ENCODE data around the gene SVIL.

Gene SVIL

DNA sequence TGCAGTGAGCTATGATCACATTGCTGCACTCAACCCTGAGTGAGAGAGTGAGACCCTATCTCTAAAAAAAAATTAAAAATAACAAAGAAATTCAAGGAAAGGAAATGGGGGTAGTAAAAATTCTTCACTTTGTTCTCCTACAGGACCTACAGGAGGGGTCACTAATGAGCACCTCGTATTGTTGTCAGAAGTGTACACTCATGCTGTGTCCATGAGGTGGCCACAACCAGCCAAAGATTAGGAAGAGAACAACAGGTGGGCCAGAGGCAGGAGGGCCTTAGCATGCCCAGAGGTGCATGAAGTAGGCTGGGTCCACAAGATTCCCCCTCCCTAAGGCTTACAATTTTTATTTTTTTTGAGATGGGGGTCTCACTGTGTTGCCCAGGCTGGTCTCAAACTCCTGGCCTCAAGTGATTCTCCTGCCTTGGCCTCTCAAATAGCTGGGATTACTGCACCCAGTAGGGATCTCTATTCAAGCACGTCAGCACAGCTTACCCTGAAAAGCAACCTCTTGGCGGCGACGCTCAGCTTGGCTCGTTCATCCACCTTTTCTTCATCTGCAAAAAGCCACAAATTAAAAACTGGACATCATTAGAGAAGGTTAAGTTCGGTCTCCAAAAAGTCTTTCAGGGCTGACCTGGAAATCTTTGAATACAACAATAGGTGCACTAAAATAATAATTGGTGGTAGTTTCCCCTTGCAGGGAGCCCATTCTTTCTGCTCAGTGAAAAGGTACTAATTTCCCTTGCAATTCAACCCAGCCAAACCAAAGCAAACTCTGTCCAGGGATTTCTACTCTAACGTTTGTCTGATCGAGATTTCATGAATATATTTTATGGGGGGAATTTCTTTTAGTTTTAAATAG, 104.4 kb downstream of the SVIL start:
- H3K27ac ChIP-seq: no peak overlapping the region
- TF ChIP-seq, protein P1, sequence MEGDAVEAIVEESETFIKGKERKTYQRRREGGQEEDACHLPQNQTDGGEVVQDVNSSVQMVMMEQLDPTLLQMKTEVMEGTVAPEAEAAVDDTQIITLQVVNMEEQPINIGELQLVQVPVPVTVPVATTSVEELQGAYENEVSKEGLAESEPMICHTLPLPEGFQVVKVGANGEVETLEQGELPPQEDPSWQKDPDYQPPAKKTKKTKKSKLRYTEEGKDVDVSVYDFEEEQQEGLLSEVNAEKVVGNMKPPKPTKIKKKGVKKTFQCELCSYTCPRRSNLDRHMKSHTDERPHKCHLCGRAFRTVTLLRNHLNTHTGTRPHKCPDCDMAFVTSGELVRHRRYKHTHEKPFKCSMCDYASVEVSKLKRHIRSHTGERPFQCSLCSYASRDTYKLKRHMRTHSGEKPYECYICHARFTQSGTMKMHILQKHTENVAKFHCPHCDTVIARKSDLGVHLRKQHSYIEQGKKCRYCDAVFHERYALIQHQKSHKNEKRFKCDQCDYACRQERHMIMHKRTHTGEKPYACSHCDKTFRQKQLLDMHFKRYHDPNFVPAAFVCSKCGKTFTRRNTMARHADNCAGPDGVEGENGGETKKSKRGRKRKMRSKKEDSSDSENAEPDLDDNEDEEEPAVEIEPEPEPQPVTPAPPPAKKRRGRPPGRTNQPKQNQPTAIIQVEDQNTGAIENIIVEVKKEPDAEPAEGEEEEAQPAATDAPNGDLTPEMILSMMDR (conservative IDR thresholded peaks at IDR 0.05): no peak
- no peak for TF ChIP-seq ZFX (IDR thresholded peaks at IDR 0.05)

DNA sequence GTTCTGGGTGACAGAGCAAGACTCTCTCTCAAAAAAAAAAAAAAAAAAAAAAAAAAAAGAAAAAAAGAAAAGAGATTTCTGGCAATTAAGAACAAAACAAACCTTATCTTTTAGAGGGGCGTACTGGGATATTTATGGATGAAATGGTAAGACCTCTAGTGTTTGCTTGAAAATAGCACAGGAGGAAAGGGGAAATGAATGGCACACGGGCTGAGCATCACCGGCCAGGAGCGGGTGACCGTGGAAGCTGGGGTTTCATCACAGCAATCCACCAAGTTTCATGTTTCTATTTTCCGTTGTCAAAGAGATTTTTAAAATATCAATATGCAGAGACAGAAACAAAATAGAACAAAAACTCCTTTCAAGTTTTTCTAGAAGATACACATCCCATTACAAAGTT, 105.6 kb downstream of the SVIL start:
- H3K27ac ChIP-seq: no peak overlapping the region
- TF ChIP-seq, protein P1 (conservative IDR thresholded peaks at IDR 0.05): no peak

DNA sequence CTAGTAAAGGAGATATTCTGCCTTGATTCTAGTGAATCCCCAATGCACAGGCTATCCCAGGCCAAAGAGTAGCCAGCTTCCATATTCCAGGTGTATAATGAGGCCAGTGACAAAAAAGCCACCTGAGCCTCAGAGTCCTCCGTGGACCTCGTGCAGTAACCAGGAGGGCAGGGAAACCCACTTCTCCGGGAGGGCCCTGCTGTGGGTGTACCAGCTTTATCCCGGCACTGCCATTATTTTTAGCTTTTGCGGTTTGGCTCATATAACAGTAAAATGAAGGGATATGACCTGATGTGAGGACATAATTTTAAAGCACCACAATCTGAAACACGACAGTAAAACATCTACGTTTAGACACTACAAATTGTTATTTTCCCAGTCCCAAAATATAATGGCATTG, 109.0 kb downstream of the SVIL start:
- TF ChIP-seq, protein P1 (conservative IDR thresholded peaks at IDR 0.05): no peak
- no peak for TF ChIP-seq ZFX (IDR thresholded peaks at IDR 0.05)
- H3K27ac ChIP-seq: no peak overlapping the region

DNA sequence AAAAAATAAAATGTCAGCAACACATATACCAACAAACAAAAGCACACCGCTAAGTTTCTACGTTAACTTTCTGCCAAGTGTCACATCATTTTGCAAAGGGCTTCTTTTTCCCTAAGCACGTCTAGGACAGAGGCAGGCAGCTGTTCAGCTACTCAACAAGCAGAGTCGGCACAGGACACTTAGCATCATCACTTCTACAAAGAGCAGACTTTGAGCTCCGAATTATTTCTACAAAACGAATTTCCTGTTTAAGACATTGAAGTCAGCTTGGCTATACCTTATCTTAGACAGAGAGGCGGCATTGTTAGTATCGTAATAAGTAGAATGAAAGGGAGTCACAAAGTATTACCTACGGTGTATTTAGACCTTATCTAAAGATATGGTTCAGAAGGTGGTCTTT, 110.1 kb downstream of the SVIL start:
- TF ChIP-seq ZFX (IDR thresholded peaks at IDR 0.05): no peak
- TF ChIP-seq, protein P1 (conservative IDR thresholded peaks at IDR 0.05): no peak
- H3K27ac ChIP-seq: no peak overlapping the region

DNA sequence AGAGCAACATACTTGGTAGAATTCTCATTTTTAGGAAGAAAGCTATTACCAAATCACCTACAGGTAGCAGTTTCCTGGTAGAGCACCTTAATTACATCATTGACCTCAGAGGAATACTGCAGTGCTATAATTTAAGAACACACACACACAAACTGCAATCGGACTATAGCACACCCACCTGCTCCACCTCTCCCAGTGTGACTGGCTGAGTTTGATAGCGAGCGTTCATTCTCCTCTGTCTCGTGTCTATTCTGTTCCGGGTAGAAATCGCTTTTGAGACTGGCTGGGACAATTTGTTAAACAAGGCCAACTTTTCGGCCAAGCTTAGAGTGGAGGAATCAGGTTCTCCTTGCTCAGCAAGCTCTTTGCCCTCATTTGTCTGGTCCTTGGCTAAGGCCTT, 110.5 kb downstream of the SVIL start:
- TF ChIP-seq ZFX (IDR thresholded peaks at IDR 0.05): no peak
- TF ChIP-seq, protein P1 (conservative IDR thresholded peaks at IDR 0.05): no peak
- H3K27ac ChIP-seq: no peak overlapping the region

DNA sequence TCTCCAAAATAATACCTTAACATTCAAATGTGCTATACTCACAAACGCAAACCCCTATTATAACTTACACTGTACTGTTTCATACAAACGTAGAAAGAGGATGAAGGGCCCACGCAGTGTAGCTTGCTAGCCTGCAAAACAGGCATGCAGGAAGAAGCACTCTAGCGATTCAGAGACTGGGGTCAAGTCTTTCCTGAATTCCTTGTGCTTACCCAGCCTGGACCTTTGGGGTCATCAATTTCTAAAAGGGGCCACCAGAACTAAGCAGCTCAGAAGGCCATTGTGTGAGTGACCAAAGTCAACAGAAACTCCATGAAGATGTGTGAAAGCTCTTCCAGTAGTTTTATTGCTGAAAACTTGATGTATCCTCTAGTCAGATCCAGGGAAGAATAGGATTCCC, 111.9 kb downstream of the SVIL start:
- H3K27ac ChIP-seq: no peak overlapping the region
- no peak for TF ChIP-seq ZFX (IDR thresholded peaks at IDR 0.05)
- TF ChIP-seq, protein P1 (conservative IDR thresholded peaks at IDR 0.05): no peak

DNA sequence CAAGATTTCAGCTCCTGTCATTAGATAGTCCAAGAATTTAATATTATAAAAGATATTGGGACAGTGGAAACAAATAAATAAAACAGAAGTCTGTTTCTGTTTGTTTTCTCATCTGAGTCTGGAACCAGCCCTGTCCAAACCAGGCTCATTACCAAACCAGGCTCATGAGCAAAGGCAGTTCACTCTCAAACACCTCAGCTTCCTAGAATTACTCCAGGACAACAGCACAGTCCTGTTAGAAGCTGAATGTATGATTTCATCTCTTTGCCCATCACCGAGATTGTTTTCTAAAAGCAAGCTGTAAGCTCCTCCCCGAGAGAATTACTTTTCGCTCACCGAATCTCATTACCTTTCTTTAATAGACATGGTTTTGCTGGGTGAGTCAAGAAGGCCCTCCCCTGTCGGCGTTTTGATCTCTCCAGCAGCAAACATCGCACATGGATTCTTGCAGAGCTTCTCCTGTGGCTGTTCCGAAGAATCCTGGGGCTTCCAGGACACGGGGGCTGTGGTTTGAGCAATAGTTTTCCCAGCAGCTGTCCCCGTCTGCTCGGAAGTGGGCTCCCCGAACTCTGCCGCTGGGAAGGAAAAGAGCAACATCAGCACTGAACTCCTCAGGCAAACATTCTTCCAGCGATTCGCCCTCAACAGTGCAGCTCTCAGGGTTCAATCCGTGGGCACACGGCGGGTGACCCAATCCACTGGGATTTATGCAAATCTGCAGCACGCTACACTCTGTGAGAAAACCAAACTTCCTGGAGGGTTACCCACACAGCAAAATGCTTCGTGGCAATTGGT, 112.5 kb downstream of the SVIL start:
- TF ChIP-seq, protein P1 (conservative IDR thresholded peaks at IDR 0.05): no peak
- TF ChIP-seq ZFX (IDR thresholded peaks at IDR 0.05): no peak
- no peak overlapping the region for H3K27ac ChIP-seq

All from C4-2B (cell line).